Neural progenitor cell (in vitro differentiated cells): ENCODE data around the gene CCNY.
"Not testable (repeated sequence)": the region's sequence is repeated elsewhere in the genome, so short reads cannot be mapped to it uniquely, and the experiment has no call there.

ENCODE experiments used
- CTCF ChIP-seq: fragments of 200-600 bp; sonication (generic); IDR thresholded peaks from 2 replicates; pipeline ENCODE4 v1.5.1; 2017; ENCODE audit warnings: antibody characterized with exemption, mild to moderate bottlenecking
- EZH2phosphoT487 ChIP-seq: fragments of 200-600 bp; sonication (generic); IDR thresholded peaks from 2 replicates; pipeline ENCODE4 v1.6.1; 2017; ENCODE audit warnings: antibody characterized with exemption

GRCh38 chr10:35403491-35403890, 67.2 kb downstream of the CCNY start:
- TF ChIP-seq CTCF, EZH2phosphoT487: not testable (repeated sequence)
